Endothelial cell of umbilical vein (primary cell): ENCODE measurements around the gene CCM2. TPM values are rescaled to one million over a fixed set of nuclear protein-coding genes. Genes with fewer than 3 reads are reported as not detected.

Experiments used
- BruUV-seq: library from RNA; stranded (reverse); fragments of 400-500 nt; replicated peaks from 2 replicates; lab custom pipeline; 2021; lab: Mats Ljungman, UMichigan
- CTCF ChIA-PET: fragments of 300-600, 350-600 bp; sonication (Branson Sonifier 250); formaldehyde crosslinking; loops from one replicate; lab custom pipeline; 2021; ENCODE audit warnings: antibody characterized with exemption, inconsistent platforms; lab: Charles Lee
- POLR2A ChIA-PET: fragments of 300-600, 350-600 bp; sonication (Branson Sonifier 250); formaldehyde crosslinking; loops from one replicate; lab custom pipeline; 2021; ENCODE audit warnings: antibody characterized with exemption, inconsistent platforms; lab: Charles Lee
- DNase-seq: peaks from one replicate; pipeline ENCODE4 v3.0.0-alpha.2; 2011; ENCODE audit warnings: low read depth, low spot score
- FAIRE-seq: peaks from 2 replicates; lab custom pipeline; 2011; peaks lifted over from hg19 to GRCh38; lab: Jason Lieb, UNC
- H2AFZ ChIP-seq: 2 replicates; pipeline ENCODE4 v1.6.0; 2012; ENCODE audit warnings: low read depth, low read length, control low read depth, inconsistent platforms
- H3K27ac ChIP-seq: 2 replicates; pipeline ENCODE4 v1.5.1; 2011; ENCODE audit warnings: low read depth, mild to moderate bottlenecking, control low read depth, low read length, moderate library complexity; ENCODE audit not compliant: insufficient read depth
- H3K27me3 ChIP-seq, 2 experiments: 2 replicates each; pipeline versions ENCODE4 v1.6.0 to v1.6.1; 2011; ENCODE audit warnings: low read length in 2 of 2, mixed read lengths in 1 of 2; ENCODE audit not compliant: control insufficient read depth in 2 of 2, insufficient read depth in 2 of 2
- H3K36me3 ChIP-seq, 2 experiments: 2 replicates in 1 of 2; 3 replicates in 1 of 2; pipeline ENCODE4 v1.5.1; 2011; ENCODE audit warnings: low read length in 2 of 2, mild to moderate bottlenecking in 1 of 2, moderate library complexity in 1 of 2; ENCODE audit not compliant: control insufficient read depth in 2 of 2, insufficient read depth in 2 of 2; ENCODE audit errors: extremely low read depth in 1 of 2
- H3K4me1 ChIP-seq: 3 replicates; pipeline ENCODE4 v1.5.1; 2011; ENCODE audit warnings: mild to moderate bottlenecking, low read length; ENCODE audit not compliant: control insufficient read depth, insufficient read depth; ENCODE audit errors: extremely low read depth
- H3K4me2 ChIP-seq: 2 replicates; pipeline ENCODE4 v1.6.1; 2011; ENCODE audit warnings: low read length, control low read depth, mixed read lengths; ENCODE audit not compliant: insufficient read depth
- H3K4me3 ChIP-seq, 3 experiments: fragments of 200-600 bp in 1 of 3; sonication (generic), shearing (Covaris generic) in 1 of 3; replicated peaks in 1 of 3; 2 replicates each; pipeline ENCODE4 v1.5.1; 2011 to 2016; ENCODE audit warnings: control low read depth in 3 of 3, low read length in 3 of 3, mild to moderate bottlenecking in 2 of 3, inconsistent platforms in 1 of 3, low read depth in 1 of 3, moderate library complexity in 1 of 3; ENCODE audit not compliant: insufficient read depth in 1 of 3
- H3K79me2 ChIP-seq: 2 replicates; pipeline ENCODE4 v1.6.0; 2012; ENCODE audit warnings: low read length, inconsistent platforms; ENCODE audit not compliant: control insufficient read depth, insufficient read depth
- H3K9ac ChIP-seq: replicated peaks from 2 replicates; pipeline ENCODE3; 2011; ENCODE audit warnings: low read length, control low read depth; ENCODE audit not compliant: insufficient read depth; ENCODE audit errors: extremely low read depth
- H3K9me1 ChIP-seq: replicated peaks from 3 replicates; pipeline ENCODE4 v1.6.0; 2011; ENCODE audit warnings: mild to moderate bottlenecking, low read length; ENCODE audit not compliant: control insufficient read depth, insufficient read depth; ENCODE audit errors: extremely low read depth
- H3K9me3 ChIP-seq: replicated peaks from 2 replicates; pipeline ENCODE4 v1.5.1; 2012; ENCODE audit warnings: low read length, inconsistent platforms; ENCODE audit not compliant: control insufficient read depth, insufficient read depth
- H4K20me1 ChIP-seq: replicated peaks from 2 replicates; pipeline ENCODE3; 2011; ENCODE audit warnings: mild to moderate bottlenecking, low read length; ENCODE audit not compliant: control insufficient read depth, insufficient read depth; ENCODE audit errors: extremely low read depth
- EZH2 ChIP-seq: IDR thresholded peaks from 2 replicates; pipeline ENCODE4 v1.6.1; 2012; ENCODE audit warnings: borderline replicate concordance, low read depth, mild to moderate bottlenecking, moderate library complexity, low read length, inconsistent platforms; ENCODE audit not compliant: severe bottlenecking
- FOS ChIP-seq: IDR thresholded peaks from 2 replicates; pipeline ENCODE4 v1.6.1; 2011; ENCODE audit warnings: mild to moderate bottlenecking, low read length, moderate library complexity, borderline replicate concordance; ENCODE audit not compliant: insufficient read depth
- GATA2 ChIP-seq: IDR thresholded peaks from 2 replicates; pipeline ENCODE4 v1.7.0; 2011; ENCODE audit warnings: low read depth, mild to moderate bottlenecking, moderate library complexity, mixed read lengths, low read length; ENCODE audit not compliant: insufficient read length, insufficient read depth
- JUN ChIP-seq: IDR thresholded peaks from 2 replicates; pipeline ENCODE4 v1.6.1; 2011; ENCODE audit warnings: borderline replicate concordance, low read depth; ENCODE audit not compliant: insufficient read length, insufficient read depth
- MYC ChIP-seq: IDR thresholded peaks from one replicate; pipeline ENCODE4 v1.6.1; 2011; ENCODE audit warnings: mild to moderate bottlenecking, low read depth, low read length
- POLR2A ChIP-seq: IDR thresholded peaks from 2 replicates; pipeline ENCODE4 v1.6.1; 2012; ENCODE audit warnings: low read depth, mild to moderate bottlenecking, control low read depth, low read length
- dilution Hi-C: fragments of 300-500 bp; cut with MboI; formaldehyde crosslinking; loops from one replicate; pipeline ENCODE4 v1.15.0; 2019; ENCODE audit warnings: low sequenced_read_pairs; ENCODE audit not compliant: extremely low pct_ligation_motif_present
- intact Hi-C: fragments of 100-400 bp; cut with micrococcal nuclease; formaldehyde crosslinking; loops from one replicate; pipeline ENCODE4 v1.10.0; 2022
- polyA plus RNA-seq, 4 experiments: library from polyadenylated mRNA; depleted of rRNA in 3 of 4; stranded (reverse) in 3 of 4; unstranded in 1 of 4; fragments of >200 nt; gene quantifications; 2 replicates each; pipeline versions ENCODE4 v1.2.1 to v1.2.3, GENCODE V29; 2011 to 2012; ENCODE audit warnings: missing spikeins in 1 of 4
- total RNA-seq: library from RNA; stranded (reverse); gene quantifications from 2 replicates; pipeline ENCODE4 v1.2.3, GENCODE V29; 2021
- TF ChIP-seq, protein P1 (sequence below), 2 donors: IDR thresholded peaks; 1 replicate in 1 of 2; 2 replicates in 1 of 2; pipeline ENCODE4 v1.5.1; 2011; ENCODE audit warnings: low read length in 2 of 2, mild to moderate bottlenecking in 2 of 2, moderate library complexity in 2 of 2, control low read depth in 1 of 2, inconsistent platforms in 1 of 2, low read depth in 1 of 2; ENCODE audit not compliant: insufficient read depth in 1 of 2; ENCODE audit errors: extremely low read depth in 1 of 2
- TF ChIP-seq, protein P2 (sequence below): IDR thresholded peaks from 2 replicates; pipeline ENCODE4 v1.6.1; 2011; ENCODE audit not compliant: insufficient read depth, insufficient read length

Gene CCM2
- total and polyA plus RNA-seq, 2 donors (not counting 3 experiments of a cell fraction or from before 2014, with no cell fraction given), result 66.1 to 70.4 TPM

DNA sequence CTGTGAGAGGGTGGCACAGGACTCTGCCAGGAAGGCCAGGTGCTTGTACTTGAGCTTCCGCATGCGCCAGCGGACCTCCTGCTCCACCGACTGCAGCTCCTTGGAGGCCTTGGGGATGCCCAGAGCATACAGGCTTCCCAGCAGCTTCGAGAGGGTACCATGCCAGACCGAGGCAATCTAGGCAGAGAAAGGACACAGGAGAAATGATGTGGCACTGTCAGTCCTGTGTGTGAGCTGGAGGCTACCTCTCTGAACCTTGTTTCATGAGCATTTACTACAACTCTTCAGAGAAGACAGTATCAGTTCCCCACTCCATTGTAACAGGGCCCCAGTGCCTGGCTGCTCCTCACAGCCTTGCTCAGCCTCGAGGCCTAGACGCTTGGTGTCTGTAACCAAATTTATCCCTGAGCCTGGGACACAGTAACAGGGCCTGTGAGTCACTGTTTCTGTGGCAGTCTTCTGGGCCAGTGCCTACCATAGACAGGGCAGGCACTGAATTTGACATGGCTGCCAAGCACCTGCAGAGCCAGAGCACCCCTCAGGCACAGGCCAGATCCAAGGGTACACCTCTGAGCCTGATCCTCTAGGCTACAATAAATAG is 105.7 kb downstream of the CCM2 start:
- no peak overlapping the region for H3K9ac ChIP-seq
- H3K9me3 ChIP-seq, result no peaks in the 10 kb centered on the region
- no peak overlapping the region for H2AFZ ChIP-seq
- no peak overlapping the region for H3K27ac ChIP-seq
- no peak for TF ChIP-seq POLR2A
- no peak for TF ChIP-seq GATA2
- TF ChIP-seq, protein P1, sequence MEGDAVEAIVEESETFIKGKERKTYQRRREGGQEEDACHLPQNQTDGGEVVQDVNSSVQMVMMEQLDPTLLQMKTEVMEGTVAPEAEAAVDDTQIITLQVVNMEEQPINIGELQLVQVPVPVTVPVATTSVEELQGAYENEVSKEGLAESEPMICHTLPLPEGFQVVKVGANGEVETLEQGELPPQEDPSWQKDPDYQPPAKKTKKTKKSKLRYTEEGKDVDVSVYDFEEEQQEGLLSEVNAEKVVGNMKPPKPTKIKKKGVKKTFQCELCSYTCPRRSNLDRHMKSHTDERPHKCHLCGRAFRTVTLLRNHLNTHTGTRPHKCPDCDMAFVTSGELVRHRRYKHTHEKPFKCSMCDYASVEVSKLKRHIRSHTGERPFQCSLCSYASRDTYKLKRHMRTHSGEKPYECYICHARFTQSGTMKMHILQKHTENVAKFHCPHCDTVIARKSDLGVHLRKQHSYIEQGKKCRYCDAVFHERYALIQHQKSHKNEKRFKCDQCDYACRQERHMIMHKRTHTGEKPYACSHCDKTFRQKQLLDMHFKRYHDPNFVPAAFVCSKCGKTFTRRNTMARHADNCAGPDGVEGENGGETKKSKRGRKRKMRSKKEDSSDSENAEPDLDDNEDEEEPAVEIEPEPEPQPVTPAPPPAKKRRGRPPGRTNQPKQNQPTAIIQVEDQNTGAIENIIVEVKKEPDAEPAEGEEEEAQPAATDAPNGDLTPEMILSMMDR (IDR thresholded peaks at IDR 0.05; ENCODE audit: extremely low read depth in 1 of 2, insufficient read depth in 1 of 2, low read depth in 1 of 2, low read length in 2 of 2), result no peak
- no peak for TF ChIP-seq FOS
- no peak for TF ChIP-seq MYC
- no peak for FAIRE-seq
- ChIA-PET POLR2A (no interaction called here), CTCF (interaction anchor here (1.2 to 1.4 kb wide), 2 partner anchors 28 to 132 kb away, joined by 3 to 6 read pairs; no protein-coding TSS in a partner anchor)
- intact Hi-C loops, result no loop called here
- no peak overlapping the region for H3K4me2 ChIP-seq
- H3K4me3 ChIP-seq, result no peak overlapping the region
- peaks cover 17 to 66% of the 10 kb centered on the region in 2 experiments for H3K36me3 ChIP-seq
- H3K4me1 ChIP-seq, result peaks cover 7% of the 10 kb centered on the region
- no peaks in the 10 kb centered on the region for H3K27me3 ChIP-seq
- peaks cover 35% of the 10 kb centered on the region for H3K79me2 ChIP-seq
- no peaks in the 10 kb centered on the region for H3K9me1 ChIP-seq
- dilution Hi-C loops, result no loop called here
- no peaks in the 10 kb centered on the region for H4K20me1 ChIP-seq
- no TSS peak for BruUV-seq
- no peak for DNase-seq

DNA sequence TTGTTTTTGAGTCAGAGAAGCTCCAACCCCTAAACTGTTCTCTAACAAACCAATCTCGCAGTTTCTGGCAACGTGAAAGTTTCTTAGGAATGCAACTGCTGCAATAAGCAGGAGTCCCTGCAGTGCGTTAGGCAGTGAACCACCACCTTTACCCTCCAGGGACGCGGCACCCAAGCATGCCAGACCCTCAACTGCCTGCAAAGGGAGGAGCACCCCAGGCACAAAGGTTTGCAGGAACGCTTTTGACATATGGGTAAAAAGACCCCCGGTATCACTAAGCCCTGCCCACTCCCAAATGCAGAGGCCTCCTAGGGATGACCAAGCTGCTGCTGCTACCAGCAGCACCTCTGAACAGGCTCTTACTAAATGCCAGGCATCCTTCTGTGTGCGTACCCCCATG is 106.8 kb downstream of the CCM2 start:
- H3K36me3 ChIP-seq, result peaks cover 17 to 55% of the 10 kb centered on the region in 2 experiments
- intact Hi-C loops, result no loop called here
- dilution Hi-C loops, result no loop called here

More for the DNA sequence above, 106.8 kb downstream of the CCM2 start:
- no peak for TF ChIP-seq GATA2
- TF ChIP-seq MYC, result no peak
- TF ChIP-seq EZH2, result no peak
- TF ChIP-seq, protein P2, sequence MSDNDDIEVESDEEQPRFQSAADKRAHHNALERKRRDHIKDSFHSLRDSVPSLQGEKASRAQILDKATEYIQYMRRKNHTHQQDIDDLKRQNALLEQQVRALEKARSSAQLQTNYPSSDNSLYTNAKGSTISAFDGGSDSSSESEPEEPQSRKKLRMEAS, result no peak
- TF ChIP-seq POLR2A, result no peak
- no peak for TF ChIP-seq JUN
- TF ChIP-seq, protein P1 (IDR thresholded peaks at IDR 0.05; ENCODE audit: extremely low read depth in 1 of 2, insufficient read depth in 1 of 2, low read depth in 1 of 2, low read length in 2 of 2), result no peak
- H3K4me2 ChIP-seq, result no peak overlapping the region
- BruUV-seq, result no TSS peak
- CTCF ChIA-PET, result no interaction called here
- H3K27me3 ChIP-seq, result no peaks in the 10 kb centered on the region
- POLR2A ChIA-PET, result no interaction called here
- no peak overlapping the region for H3K4me3 ChIP-seq
- no peak overlapping the region for H3K27ac ChIP-seq
- no peaks in the 10 kb centered on the region for H3K9me1 ChIP-seq
- H2AFZ ChIP-seq, result no peak overlapping the region
- peaks cover 8% of the 10 kb centered on the region for H3K4me1 ChIP-seq
- peaks cover 40% of the 10 kb centered on the region for H3K79me2 ChIP-seq
- no peak for DNase-seq
- no peak for FAIRE-seq
- no peaks in the 10 kb centered on the region for H3K9me3 ChIP-seq
- H4K20me1 ChIP-seq, result no peaks in the 10 kb centered on the region
- H3K9ac ChIP-seq, result no peak overlapping the region
